Amniotic stem cell (primary cell): ENCODE data around the gene TAAR1.
"Not testable (repeated sequence)": the region's sequence is repeated elsewhere in the genome, so short reads cannot be mapped to it uniquely, and the experiment has no call there.

Experiments
- DNase-seq: peaks from one replicate; lab custom pipeline; 2025; lab: John Stamatoyannopoulos, UW

Gene TAAR1

DNA sequence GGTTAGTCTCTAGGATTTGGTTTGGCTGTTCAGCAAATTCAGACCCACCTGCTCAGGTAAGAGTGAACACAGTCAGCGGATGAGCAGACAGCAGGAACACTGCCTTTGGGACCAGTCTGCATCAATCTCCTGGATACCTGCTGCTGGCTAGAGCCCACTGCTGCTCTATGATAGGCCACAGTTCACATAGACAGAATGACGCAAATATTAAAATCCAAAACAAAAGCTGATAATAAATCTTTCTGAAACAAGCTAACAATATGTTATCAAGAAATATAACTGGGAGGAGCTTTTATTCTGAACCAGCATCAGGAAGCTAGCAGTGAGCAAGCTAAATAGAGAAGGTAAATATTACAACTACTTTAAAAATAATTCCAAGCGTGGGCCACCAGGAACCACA is at the start of gene TAAR1:
Gene TAAR1, minus strand, starts transcription at position 101 of the 400 bp plus-strand sequence. CDS start 13,179 bp downstream, outside the sequence.
- DNase-seq = no peak

DNA sequence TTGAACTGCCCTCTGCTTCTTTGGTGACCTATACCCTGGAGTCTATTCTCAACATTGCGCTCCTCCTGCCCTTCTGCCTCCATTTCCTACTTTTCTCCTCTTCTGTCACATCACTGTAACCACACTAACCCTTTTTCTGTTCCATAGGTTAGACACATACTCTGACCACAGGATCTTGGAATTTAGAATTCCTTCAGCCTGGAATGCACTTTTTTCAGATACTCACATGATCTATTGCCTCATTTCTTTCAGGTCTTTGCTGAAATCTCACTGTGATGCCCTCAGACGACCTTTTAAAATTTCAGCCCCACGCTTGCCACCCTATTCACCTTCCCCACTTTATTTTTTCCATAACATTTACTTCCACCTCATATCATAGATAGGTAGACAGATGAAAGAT is 49.8 kb upstream of the TAAR1 start:
- DNase-seq = no peak

DNA sequence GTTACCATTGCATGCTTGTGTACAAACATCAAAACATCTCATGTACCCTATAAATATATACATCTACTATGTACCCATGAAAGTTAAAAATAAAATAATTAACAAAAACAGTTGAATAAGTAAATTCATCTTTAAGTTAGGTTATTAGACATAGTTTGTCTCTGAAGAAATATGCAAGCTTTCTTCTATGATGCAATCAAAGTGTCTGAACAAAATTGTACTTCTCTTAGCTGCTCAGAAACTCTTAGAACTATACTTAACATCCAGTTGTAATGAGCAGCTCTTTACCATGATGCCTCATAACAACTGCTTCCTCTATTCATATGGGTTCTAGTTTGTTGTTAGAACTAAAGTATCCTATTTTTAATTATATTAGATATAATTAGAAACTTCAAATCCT is 49.0 kb upstream of the TAAR1 start:
- no peak for DNase-seq

- DNase-seq = not testable (repeated sequence)
These were observed 47.8 kb upstream of the TAAR1 start for GRCh38 chr6:132706756-132707155.

- DNase-seq = no peak
These were observed 45.0 kb upstream of the TAAR1 start for GRCh38 chr6:132703936-132704335.

DNA sequence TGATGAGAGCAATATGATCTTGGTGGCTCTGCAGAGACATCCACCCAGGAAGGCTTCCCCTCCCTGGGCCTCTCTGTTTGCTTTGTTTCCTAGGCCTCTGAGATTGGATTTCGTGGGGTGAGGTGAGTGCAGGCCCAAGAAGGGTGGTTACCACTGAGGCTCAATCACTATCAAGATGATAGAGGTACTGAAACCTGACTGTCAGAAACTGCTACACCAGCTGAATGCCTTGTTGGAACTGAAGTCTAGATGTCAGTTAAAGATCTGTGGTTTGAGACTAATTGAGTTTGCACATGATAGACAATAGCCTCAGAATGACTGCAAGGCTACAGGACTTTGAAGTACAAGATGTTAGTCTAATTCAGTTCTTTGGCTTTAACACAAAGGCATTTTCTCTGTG is 39.6 kb upstream of the TAAR1 start:
- DNase-seq = no peak

DNA sequence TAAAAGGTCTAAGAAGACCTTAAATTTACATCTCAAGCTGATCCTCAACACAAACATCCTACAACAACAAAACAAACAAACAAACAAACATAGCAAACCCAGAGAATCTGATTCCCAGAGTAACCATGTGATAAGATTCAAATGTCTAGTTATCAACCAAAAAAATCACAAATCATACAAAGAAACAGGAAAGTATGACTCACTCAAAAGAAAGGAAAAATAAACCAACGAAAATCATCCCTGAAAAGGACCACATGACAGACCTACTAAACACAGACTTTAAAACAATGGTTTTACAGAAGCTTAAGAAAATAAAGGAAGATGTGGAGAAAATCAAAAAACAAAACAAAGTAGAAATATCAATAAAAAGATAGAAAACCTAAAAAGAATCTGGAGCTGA is 36.8 kb upstream of the TAAR1 start:
- no peak for DNase-seq

DNA sequence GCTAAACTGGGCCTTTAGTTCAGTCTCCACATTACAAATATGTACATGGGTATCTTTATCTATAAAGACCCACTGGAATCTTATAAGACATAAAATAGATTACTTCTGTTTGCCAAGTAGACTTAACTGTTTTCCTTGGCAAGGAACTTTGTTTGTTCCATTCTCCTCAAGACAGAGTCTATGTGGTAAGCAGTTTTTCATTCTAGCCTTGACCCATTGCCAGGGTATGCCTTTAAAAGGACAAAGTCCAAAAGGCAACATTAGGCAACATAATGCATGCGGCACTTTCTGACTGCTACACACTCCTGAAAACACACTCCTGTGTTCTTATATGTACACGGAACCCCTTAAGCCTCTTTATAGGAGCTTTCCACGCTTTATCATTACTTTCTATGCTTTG is 34.5 kb upstream of the TAAR1 start:
- no peak for DNase-seq

DNA sequence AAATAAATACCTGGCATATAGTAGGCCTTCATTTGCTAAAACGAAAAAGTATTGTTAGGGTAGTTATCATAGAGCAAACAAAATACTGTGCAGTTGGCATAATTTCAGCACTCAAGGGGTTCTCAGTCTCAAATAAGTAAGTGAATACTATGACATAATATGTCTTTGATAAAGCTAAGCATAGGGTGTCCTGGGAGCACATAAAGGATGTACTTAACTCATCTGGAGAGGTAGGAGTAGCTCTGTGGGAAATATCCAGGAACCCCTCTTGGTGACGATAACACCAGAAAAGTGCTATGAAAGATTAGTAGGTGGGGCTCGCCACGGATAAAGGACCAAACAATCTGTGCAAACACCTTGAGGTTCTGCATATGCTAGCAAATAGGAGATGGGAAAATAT is 31.7 kb upstream of the TAAR1 start:
- DNase-seq = no peak

- DNase-seq = peak; percentile 3
These were observed 28.3 kb upstream of the TAAR1 start for GRCh38 chr6:132687306-132687705.

DNA sequence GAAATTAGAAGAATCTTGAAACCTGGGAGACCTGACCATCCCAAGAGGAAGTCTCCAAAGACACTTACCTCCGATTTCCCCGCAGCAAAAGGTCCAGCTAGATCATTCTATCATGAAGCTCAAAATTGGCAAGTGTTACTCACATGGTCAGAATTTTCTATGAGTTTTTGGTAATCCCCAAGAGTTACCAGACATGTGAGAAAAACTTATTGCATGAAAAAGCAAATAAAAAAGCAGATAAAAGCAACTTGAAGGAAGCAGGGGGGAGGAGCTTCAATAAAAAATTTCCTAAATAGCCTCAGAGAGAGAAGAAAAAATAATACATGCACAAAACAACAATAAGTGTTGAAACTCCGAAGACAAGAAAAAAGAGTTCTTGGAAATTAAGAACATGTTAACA is 27.5 kb upstream of the TAAR1 start:
- DNase-seq = no peak

- no peak for DNase-seq
These were observed 26.0 kb upstream of the TAAR1 start for GRCh38 chr6:132685009-132685408.

- no peak for DNase-seq
These were observed 25.3 kb upstream of the TAAR1 start for GRCh38 chr6:132684272-132684671.

- DNase-seq = peak; percentile 6
These were observed 24.6 kb upstream of the TAAR1 start for GRCh38 chr6:132683543-132683942.

DNA sequence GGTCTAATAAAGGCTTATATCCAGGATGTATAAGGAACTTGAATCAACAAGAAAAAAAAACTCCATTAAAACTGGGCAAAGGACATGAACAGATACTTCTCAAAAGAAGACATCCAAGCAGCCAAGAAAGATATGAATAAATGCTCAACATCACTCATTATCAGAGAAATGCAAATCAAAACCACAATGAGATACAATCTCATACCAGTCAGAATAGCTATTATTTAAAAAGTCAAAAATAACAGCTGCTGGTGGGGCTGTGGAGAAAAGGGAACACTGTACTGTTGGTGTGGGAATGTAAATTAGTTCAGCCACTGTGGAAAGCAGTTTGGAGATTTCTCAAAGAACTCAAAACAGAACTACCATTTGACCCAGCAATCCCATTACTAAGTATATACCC is 20.1 kb upstream of the TAAR1 start:
- not testable (repeated sequence) for DNase-seq

GRCh38 chr6:132675749-132676148 is 16.8 kb upstream of the TAAR1 start:
- no peak for DNase-seq

GRCh38 chr6:132675002-132675401 is 16.0 kb upstream of the TAAR1 start:
- no peak for DNase-seq

DNA sequence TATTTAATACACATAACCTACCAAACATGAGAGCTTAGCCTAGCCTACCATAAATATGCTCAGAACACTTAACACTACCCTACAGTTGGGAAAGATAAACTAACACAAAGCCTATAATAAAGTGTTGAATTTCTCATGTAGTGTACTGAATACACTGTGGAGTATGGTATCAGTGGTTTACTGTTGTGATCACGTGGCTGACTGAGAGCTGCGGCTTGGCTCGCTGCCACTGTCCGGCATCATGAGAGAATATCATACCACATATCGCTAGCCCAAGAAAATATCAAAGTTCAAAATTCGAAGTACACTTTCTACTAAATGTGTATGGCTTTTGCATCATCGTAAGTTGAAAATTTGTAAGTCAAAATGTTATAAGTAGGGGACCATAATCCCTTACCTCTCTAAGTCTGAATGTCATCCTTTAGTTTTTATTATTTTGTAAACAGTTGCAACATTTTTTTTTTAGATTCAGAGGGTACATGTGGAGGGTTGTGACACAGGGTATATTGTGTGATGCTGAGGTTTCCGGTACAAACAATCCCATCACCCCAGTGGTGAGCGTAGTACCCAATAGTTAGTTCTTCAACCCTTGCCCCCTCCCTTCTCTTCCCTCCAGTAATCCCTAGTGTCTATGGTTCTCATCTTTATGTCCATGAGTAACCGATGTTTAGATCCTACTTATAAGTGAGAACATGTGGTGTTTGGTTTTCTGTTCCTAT is 14.6 kb upstream of the TAAR1 start:
- DNase-seq = no peak

GRCh38 chr6:132671295-132671694 is 12.3 kb upstream of the TAAR1 start:
- no peak for DNase-seq

DNA sequence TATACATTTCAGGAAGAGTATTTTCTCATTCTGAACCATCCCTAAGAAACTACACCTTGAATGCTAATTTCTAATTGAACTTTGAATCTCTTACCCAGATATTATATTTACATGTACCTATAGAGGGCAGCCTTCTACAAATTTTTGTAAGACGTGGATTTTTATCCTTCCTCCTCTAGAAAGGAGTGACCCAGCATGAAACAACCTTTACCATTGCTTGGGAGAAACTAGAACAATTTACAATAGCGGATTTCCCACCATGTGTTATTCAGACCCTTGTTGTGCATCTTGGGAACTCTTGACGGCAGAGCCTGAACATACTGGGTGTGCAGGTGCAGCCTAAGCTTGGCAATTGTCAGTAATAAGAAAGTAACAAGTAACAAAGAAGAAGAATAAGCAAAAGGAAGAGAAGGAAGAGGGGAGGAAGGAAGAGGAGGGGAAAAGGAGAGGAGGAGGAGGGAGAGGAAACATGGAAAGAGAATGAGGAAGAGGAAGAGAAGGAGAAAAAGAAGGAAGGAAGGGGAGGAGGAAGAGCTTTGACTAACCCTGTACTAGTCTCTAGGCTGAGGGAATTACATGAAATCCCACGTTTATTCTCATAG is 10.8 kb upstream of the TAAR1 start:
- peak; percentile 40 for DNase-seq

DNA sequence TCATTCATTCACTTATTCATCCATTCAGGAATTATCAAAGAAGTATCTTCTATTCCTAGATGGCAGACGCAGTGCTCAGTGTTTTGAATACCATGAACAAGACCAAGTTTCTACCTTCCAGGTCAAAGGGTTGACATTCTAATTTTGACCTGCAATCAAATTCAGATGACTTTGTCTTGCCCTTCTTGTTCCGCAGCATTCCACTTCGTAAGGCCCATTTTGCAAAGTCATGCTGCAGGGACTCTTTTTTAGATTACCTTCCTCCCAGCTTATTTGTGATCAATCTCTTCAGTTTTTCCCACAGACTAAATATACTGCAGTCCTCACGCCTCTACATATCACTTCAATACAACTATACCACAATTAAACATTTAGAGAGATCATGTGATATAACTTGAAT is 7.1 kb upstream of the TAAR1 start:
- DNase-seq = no peak

- no peak for DNase-seq
These were observed 5.5 kb upstream of the TAAR1 start for GRCh38 chr6:132664309-132665034.

- no peak for DNase-seq
These were observed 4.7 kb upstream of the TAAR1 start for GRCh38 chr6:132663661-132664060.
